ENCODE results near the gene ADISSP. TPM values are rescaled to one million over a fixed set of nuclear protein-coding genes. Genes with fewer than 3 reads are reported as not detected.

Gene ADISSP
- total RNA-seq, 1 experiment from 2014 or later: 99.4 TPM

- Histone ChIP-seq H3K27ac (ENCODE audit: low read depth, low read length) (no peak overlapping the region), H2AFZ (ENCODE audit: low read depth, low read length, poor library complexity, severe bottlenecking) (peak overlapping the region; percentile 18), H3K9me3 (ENCODE audit: control insufficient read depth in 1 of 2, insufficient read depth in 1 of 2, low read depth in 1 of 2, low read length in 2 of 2) (no peaks in the 10 kb centered on the region), H3K27me3 (ENCODE audit: insufficient read depth, low read length) (peaks cover 7% of the 10 kb centered on the region), H3K4me1 (ENCODE audit: control insufficient read depth in 1 of 2, insufficient read depth in 2 of 2, low read length in 2 of 2) (0 out of 4 replicates have a peak, but pooled peaks cover 0 to 4% of the 10 kb centered on the region in 2 experiments), H3K4me2 (ENCODE audit: low read length) (no peak overlapping the region), H3K4me3 (replicated peaks in 1 of 2; ENCODE audit: low read depth in 1 of 2, low read length in 2 of 2) (no peak overlapping the region), H3K36me3 (ENCODE audit: control insufficient read depth in 1 of 2, insufficient read depth in 2 of 2, low read length in 2 of 2) (no peaks in the 10 kb centered on the region), H3K9me2 (ENCODE audit: insufficient read depth) (no peaks in the 10 kb centered on the region), H3K79me2 (ENCODE audit: insufficient read depth, low read length) (no peaks in the 10 kb centered on the region), H3K9ac (ENCODE audit: low read length) (no peak overlapping the region), H4K20me1 (ENCODE audit: insufficient read depth) (no peaks in the 10 kb centered on the region)
- no TSS peak for BruUV-seq (replicated peaks)
- DNase-seq (ENCODE audit: low read depth, low spot score) (peak; percentile 51), ATAC-seq (peak; percentile 100)
- RAD21 ChIA-PET (ENCODE audit: low non-redundant PET in 1 of 2, low total read pairs in 2 of 2, uncharacterized antibody in 2 of 2, unreplicated experiment in 2 of 2): interaction anchor here (0.7 to 1.3 kb wide), 5 partner anchors 29 to 102 kb away, joined by 3 to 4 read pairs (median 3); partner anchors contain the start of gene SPEF1 (in 1 of the 2)
- intact Hi-C loops (cut with micrococcal nuclease): loop anchor here (1.0 to 5.0 kb wide), 4 partner anchors 52 to 376 kb away; partner anchors contain the start of gene SPEF1
- no peak for TF ChIP-seq YY1 (IDR thresholded peaks at IDR 0.05; ENCODE audit: extremely low read depth, insufficient replicate concordance, low read depth, low read length)
- peak; percentile 85 to 94 (median 91) for TF ChIP-seq CTCF (IDR thresholded peaks at IDR 0.05 in 2 of 3, conservative IDR thresholded peaks at IDR 0.05 in 1 of 3; ENCODE audit: borderline replicate concordance in 1 of 3, insufficient read depth in 1 of 3, low read depth in 2 of 3, low read length in 2 of 3)
- TF ChIP-seq POLR2AphosphoS5 (IDR thresholded peaks at IDR 0.05; ENCODE audit: low read depth, low read length): no peak
- no peak for TF ChIP-seq ZBTB33 (IDR thresholded peaks at IDR 0.05; ENCODE audit: extremely low read depth, insufficient replicate concordance, low read length)
- TF ChIP-seq RAD21 (IDR thresholded peaks at IDR 0.05; ENCODE audit: low read depth): peak; percentile 93
- no peak for TF ChIP-seq JUND (IDR thresholded peaks at IDR 0.05)
- POLR2A ChIA-PET: interaction anchor here (1.5 kb wide), 1 partner anchor 65 kb away, joined by 3 read pairs; the partner anchor contains the start of gene SPEF1
- CTCF ChIA-PET: interaction anchor here (0.7 to 2.3 kb wide), 9 partner anchors 30 to 369 kb away, joined by 3 to 24 read pairs (median 5); partner anchors contain the start of genes ADISSP, CENPB and SPEF1
Measured at GRCh38 chr20:3716195-3716834, 51.2 kb downstream of the ADISSP start.

Data from HCT116 (cell line).